MM.1S (cell line): ENCODE results near the gene RXRA.

Source experiments
- DNase-seq: peaks from one replicate; pipeline ENCODE4 v3.0.0-alpha.2; 2015
- H2AFZ ChIP-seq: fragments of 300-600 bp; sonication (generic); 2 replicates; pipeline ENCODE4 v1.6.0; 2016; ENCODE audit warnings: antibody characterized with exemption, low read length
- H3F3A ChIP-seq: fragments of 300-600 bp; sonication (generic); 2 replicates; pipeline ENCODE4 v1.6.1; 2016; ENCODE audit warnings: mild to moderate bottlenecking, antibody characterized with exemption, low read length, moderate library complexity, mixed read lengths; ENCODE audit not compliant: insufficient read depth
- H3K27ac ChIP-seq: fragments of 300-600 bp; sonication (generic); 2 replicates; pipeline ENCODE4 v1.5.1; 2016; ENCODE audit warnings: mild to moderate bottlenecking, low read length
- H3K27me3 ChIP-seq: fragments of 300-600 bp; sonication (generic); replicated peaks from 2 replicates; pipeline ENCODE4 v1.6.0; 2016; ENCODE audit warnings: low read length; ENCODE audit not compliant: insufficient read depth
- H3K36me3 ChIP-seq: fragments of 300-600 bp; sonication (generic); replicated peaks from 2 replicates; pipeline ENCODE4 v1.6.1; 2016; ENCODE audit warnings: mild to moderate bottlenecking, low read length, mixed read lengths; ENCODE audit not compliant: insufficient read depth
- H3K4me1 ChIP-seq: fragments of 300-600 bp; sonication (generic); 2 replicates; pipeline ENCODE4 v1.6.1; 2016; ENCODE audit warnings: low read length, mixed read lengths
- H3K4me2 ChIP-seq: fragments of 300-600 bp; sonication (generic); 2 replicates; pipeline ENCODE4 v1.6.0; 2016; ENCODE audit warnings: low read depth, low read length
- H3K4me3 ChIP-seq: fragments of 300-600 bp; sonication (generic); 2 replicates; pipeline ENCODE4 v1.5.1; 2016; ENCODE audit warnings: low read length, mixed read lengths
- H3K79me2 ChIP-seq: fragments of 300-600 bp; sonication (generic); 2 replicates; pipeline ENCODE4 v1.6.1; 2016; ENCODE audit warnings: mixed run types, low read length, mixed read lengths
- H3K9ac ChIP-seq: fragments of 300-600 bp; sonication (generic); 2 replicates; pipeline ENCODE4 v1.6.1; 2016; ENCODE audit warnings: low read length, mixed read lengths
- H3K9me2 ChIP-seq: fragments of 300-600 bp; sonication (generic); replicated peaks from 2 replicates; pipeline ENCODE4 v1.6.1; 2016; ENCODE audit warnings: mild to moderate bottlenecking, low read length, mixed read lengths; ENCODE audit not compliant: insufficient read depth
- H3K9me3 ChIP-seq: fragments of 300-600 bp; sonication (generic); replicated peaks from 2 replicates; pipeline ENCODE4 v1.6.1; 2016; ENCODE audit warnings: mild to moderate bottlenecking, low read length, mixed read lengths; ENCODE audit not compliant: insufficient read depth
- H4K20me1 ChIP-seq: fragments of 300-600 bp; sonication (generic); 2 replicates; pipeline ENCODE4 v1.6.1; 2016; ENCODE audit warnings: mild to moderate bottlenecking, low read length, moderate library complexity, mixed read lengths; ENCODE audit not compliant: insufficient read depth
- CTCF ChIP-seq: fragments of 300-600 bp; sonication (generic); IDR thresholded peaks from 2 replicates; pipeline ENCODE4 v1.5.1; 2016; ENCODE audit warnings: antibody characterized with exemption, low read length, mixed read lengths
- EZH2 ChIP-seq: fragments of 300-600 bp; sonication (generic); optimal IDR thresholded peaks from 2 replicates; pipeline ENCODE3; 2017; ENCODE audit warnings: low read depth, mild to moderate bottlenecking, antibody characterized with exemption, low read length, mixed read lengths
- EZH2phosphoT487 ChIP-seq: fragments of 300-600 bp; sonication (generic); IDR thresholded peaks from 2 replicates; pipeline ENCODE4 v1.6.1; 2018; ENCODE audit warnings: antibody characterized with exemption, low read length

The RXRA gene

GRCh38 chr9:134425401-134425800 is 99.1 kb downstream of the RXRA start:
- H4K20me1 ChIP-seq = no peaks in the 10 kb centered on the region

GRCh38 chr9:134425812-134426211 is 99.6 kb downstream of the RXRA start:
- no peaks in the 10 kb centered on the region for H3K9me3 ChIP-seq
- no peaks in the 10 kb centered on the region for H3K27me3 ChIP-seq
- H3K4me2 ChIP-seq = no peak overlapping the region
- H3K27ac ChIP-seq = no peak overlapping the region
- H4K20me1 ChIP-seq = no peaks in the 10 kb centered on the region
- no peak overlapping the region for H3K4me3 ChIP-seq
- H3F3A ChIP-seq = no peaks in the 10 kb centered on the region
- H3K9me2 ChIP-seq = no peaks in the 10 kb centered on the region
- H3K9ac ChIP-seq = no peak overlapping the region
- no peak overlapping the region for H2AFZ ChIP-seq
- H3K36me3 ChIP-seq = no peaks in the 10 kb centered on the region
- no peaks in the 10 kb centered on the region for H3K79me2 ChIP-seq
- TF ChIP-seq EZH2 (no peak), EZH2phosphoT487 (no peak), CTCF (no peak)
- H3K4me1 ChIP-seq = no peaks in the 10 kb centered on the region
- no peak for DNase-seq

More at GRCh38 chr9:134425401-134425800, 99.1 kb downstream of the RXRA start:
- Histone ChIP-seq H3F3A (no peaks in the 10 kb centered on the region), H3K9ac (no peak overlapping the region), H3K4me3 (no peak overlapping the region), H3K4me1 (no peaks in the 10 kb centered on the region), H3K4me2 (no peak overlapping the region), H2AFZ (no peak overlapping the region), H3K79me2 (no peaks in the 10 kb centered on the region), H3K9me3 (no peaks in the 10 kb centered on the region), H3K27me3 (no peaks in the 10 kb centered on the region), H3K36me3 (no peaks in the 10 kb centered on the region), H3K27ac (no peak overlapping the region), H3K9me2 (no peaks in the 10 kb centered on the region)
- DNase-seq = no peak
- TF ChIP-seq CTCF = no peak
- TF ChIP-seq EZH2phosphoT487 = no peak
- no peak for TF ChIP-seq EZH2

GRCh38 chr9:134426436-134426835 is 100.2 kb downstream of the RXRA start:
- Histone ChIP-seq H3K9me2 (no peaks in the 10 kb centered on the region), H3K4me1 (no peaks in the 10 kb centered on the region), H3K4me3 (no peak overlapping the region), H3K79me2 (no peaks in the 10 kb centered on the region), H3K9ac (no peak overlapping the region), H4K20me1 (no peaks in the 10 kb centered on the region), H3K27ac (no peak overlapping the region), H3K27me3 (no peaks in the 10 kb centered on the region), H3K9me3 (no peaks in the 10 kb centered on the region), H3K36me3 (no peaks in the 10 kb centered on the region), H3F3A (no peaks in the 10 kb centered on the region), H3K4me2 (no peak overlapping the region), H2AFZ (no peak overlapping the region)
- DNase-seq = no peak
- no peak for TF ChIP-seq CTCF
- TF ChIP-seq EZH2phosphoT487 = no peak
- no peak for TF ChIP-seq EZH2
